GM18858 (cell line): ENCODE data around the gene SLC38A3.

Experiments used
- ATAC-seq: cut with Tn5 transposase; IDR thresholded peaks from one replicate; pipeline ENCODE4 v1.9.1; 2021; ENCODE audit not compliant: unreplicated experiment

Gene SLC38A3

GRCh38 chr3:50204804-50205412 is at the start of gene SLC38A3:
TSS of gene SLC38A3 (plus strand) at chr3:50205271. CDS start at chr3:50214200, 8,929 bp downstream.
- no peak for ATAC-seq

GRCh38 chr3:50155491-50155878 is 49.6 kb upstream of the SLC38A3 start:
- ATAC-seq = no peak

GRCh38 chr3:50155891-50156290 is 49.2 kb upstream of the SLC38A3 start:
- ATAC-seq = no peak

- ATAC-seq = no peak
These were observed 48.2 kb upstream of the SLC38A3 start for GRCh38 chr3:50156549-50157493.

- no peak for ATAC-seq
These were observed 47.1 kb upstream of the SLC38A3 start for GRCh38 chr3:50157827-50158529.

GRCh38 chr3:50158530-50159146 is 46.4 kb upstream of the SLC38A3 start:
- no peak for ATAC-seq

- no peak for ATAC-seq
These were observed 44.5 kb upstream of the SLC38A3 start for GRCh38 chr3:50160561-50160983.

GRCh38 chr3:50161320-50161719 is 43.8 kb upstream of the SLC38A3 start:
- ATAC-seq = no peak

- ATAC-seq = no peak
These were observed 42.8 kb upstream of the SLC38A3 start for GRCh38 chr3:50162034-50162883.

GRCh38 chr3:50163572-50164455 is 41.3 kb upstream of the SLC38A3 start:
- ATAC-seq = no peak

- no peak for ATAC-seq
These were observed 40.6 kb upstream of the SLC38A3 start for GRCh38 chr3:50164481-50164880.

- no peak for ATAC-seq
These were observed 39.8 kb upstream of the SLC38A3 start for GRCh38 chr3:50164984-50165909.

GRCh38 chr3:50165910-50166538 is 39.0 kb upstream of the SLC38A3 start:
- ATAC-seq = no peak

- ATAC-seq = no peak
These were observed 38.5 kb upstream of the SLC38A3 start for GRCh38 chr3:50166620-50167019.

- ATAC-seq = no peak
These were observed 37.8 kb upstream of the SLC38A3 start for GRCh38 chr3:50167069-50167840.

GRCh38 chr3:50167841-50168209 is 37.2 kb upstream of the SLC38A3 start:
- ATAC-seq = no peak

- ATAC-seq = no peak
These were observed 36.7 kb upstream of the SLC38A3 start for GRCh38 chr3:50168388-50168787.
